Activated CD4-positive, CD25-positive, alpha-beta regulatory T cell treated with anti-CD3 and anti-CD28 coated beads, Interleukin-2, amount 50 U/mL, for 16 hours (primary cell): ENCODE data around the gene KLF7.
"Not testable (repeated sequence)": the region's sequence is repeated elsewhere in the genome, so short reads cannot be mapped to it uniquely, and the experiment has no call there.

Experiments used
- DNase-seq: peaks from one replicate; pipeline ENCODE4 v3.0.0-alpha.2; 2020; ENCODE audit warnings: low read depth, low spot score

Gene KLF7

DNA sequence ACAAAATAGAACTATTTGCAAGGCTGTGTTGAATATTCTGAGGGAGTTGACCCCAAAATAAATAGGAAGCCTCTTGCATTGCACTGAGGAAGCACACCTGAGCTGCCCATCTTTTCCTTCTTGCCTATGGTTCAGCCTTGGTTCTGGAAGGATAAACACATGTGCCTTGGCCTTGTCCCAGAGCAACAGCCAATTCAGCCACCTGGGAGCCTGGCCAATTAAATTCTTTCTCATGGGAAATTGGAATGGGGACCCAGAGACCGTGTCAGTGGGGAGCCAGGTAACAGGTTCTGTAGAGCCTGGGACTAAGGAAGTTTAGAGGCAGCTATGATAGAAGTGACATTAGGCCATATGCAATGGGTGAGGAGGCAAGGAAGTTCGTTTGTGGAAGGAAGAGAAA is 99.6 kb downstream of the KLF7 start:
- no peak for DNase-seq

DNA sequence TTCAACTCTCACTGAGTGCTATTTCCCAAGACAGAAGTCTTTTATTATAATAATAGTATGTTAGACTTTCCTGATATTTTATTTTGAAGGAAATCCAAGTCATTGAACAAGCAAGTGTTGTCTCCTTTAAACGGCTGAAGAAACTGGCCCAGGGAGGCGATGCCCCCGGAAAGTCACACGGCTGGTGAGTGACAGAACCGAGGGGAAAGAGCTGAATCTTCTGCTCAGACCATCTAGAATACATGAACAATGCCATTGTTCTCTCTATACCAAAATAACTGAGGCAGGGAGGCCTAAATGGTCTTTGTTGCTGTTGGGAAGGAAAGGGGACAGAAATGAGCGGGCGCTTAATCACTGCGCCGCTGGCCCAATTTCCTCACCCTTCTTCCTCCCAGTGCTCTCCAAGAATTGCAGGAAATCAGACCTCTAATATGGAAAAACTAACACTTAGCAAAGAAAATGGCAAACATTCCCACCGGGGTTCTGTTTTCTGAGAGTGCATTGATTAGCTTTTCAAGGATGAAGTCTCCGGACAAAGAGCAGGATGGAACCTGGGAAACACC is 101.5 kb downstream of the KLF7 start:
- DNase-seq: no peak

DNA sequence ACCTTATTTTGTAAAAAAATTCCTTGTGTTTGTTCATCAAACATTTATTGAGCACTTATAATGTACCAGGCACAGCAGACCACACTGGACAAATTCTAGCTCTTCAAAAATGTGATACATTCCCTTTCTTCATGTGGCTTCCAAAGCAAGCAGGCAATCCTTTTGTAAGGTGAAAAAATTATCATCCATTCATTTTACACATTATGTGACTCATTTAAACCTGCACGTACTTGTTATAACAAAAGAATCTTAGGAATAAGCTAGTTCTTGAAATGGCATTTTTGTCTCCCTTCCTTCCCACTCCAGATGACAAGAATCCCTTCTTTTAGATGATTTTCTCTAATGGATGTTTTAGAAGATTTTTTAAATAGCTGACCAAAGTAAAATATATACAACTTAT is 104.6 kb downstream of the KLF7 start:
- DNase-seq: no peak

DNA sequence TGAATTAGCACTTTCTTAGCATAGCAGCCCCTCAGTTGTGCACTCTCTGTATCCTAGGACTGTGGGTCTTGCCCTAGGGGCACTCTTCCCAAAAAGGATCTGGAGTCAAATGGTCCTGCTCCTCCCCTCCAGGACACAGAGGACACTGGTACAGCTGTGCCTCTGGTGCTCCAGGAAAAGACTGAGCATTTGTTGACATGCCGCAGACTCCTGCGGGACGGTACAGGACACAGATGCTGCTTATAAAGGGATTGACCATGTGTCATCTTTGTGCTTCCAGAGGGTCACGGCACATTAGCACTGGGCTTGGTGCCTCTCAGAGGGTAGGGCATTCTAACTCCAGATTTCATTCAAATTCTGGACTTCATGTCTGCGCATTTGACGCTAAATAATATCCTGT is 110.5 kb downstream of the KLF7 start:
- no peak for DNase-seq

GRCh38 chr2:207054521-207054920 is 111.2 kb downstream of the KLF7 start:
- no peak for DNase-seq

DNA sequence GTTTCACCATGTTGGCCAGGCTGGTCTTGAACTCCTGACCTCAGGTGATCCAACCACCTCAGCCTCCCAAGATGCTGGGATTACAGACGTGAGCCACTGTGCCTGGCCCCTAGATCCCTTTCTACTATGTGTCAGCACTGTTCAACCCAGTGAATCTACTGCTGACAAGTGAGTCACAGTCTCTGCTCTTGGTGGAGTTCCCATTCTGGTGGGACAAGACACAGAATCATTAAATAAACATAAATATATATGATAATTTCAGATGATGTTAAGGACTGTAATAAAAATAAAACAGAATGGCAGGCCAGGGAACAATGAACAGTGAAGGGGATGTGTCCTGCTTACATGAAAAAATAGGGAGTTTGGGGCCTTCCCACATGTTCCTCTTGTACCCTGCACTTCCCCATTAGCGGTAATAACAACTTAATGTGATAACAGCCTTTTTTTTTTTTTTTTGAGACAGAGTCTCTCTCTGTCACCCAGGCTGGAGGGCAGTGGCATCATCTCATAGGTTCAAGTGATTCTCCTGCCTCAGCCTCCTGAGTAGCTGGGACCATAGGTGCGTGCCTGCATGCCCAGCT is 114.3 kb downstream of the KLF7 start:
- no peak for DNase-seq

DNA sequence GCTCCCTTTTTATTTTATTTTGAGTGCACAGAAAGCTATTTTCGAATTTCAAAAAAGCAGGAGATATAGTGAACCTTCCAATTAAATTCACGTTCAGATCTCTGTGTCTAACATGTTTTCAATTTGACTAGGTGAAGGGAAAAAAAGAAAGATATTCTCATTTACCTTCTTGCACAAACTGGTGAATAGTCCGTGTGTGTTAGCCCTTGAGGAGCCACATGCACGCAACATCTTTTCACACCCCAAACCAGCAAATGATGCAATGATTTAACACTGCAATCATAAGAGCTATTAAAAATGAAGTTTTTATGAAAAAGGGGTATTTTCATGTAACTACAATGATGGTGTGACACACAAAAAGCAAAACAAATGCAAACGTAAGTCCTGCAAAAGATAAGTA is 116.6 kb downstream of the KLF7 start:
- no peak for DNase-seq

- no peak for DNase-seq
Observed at GRCh38 chr2:207048416-207048815, 117.3 kb downstream of the KLF7 start.

DNA sequence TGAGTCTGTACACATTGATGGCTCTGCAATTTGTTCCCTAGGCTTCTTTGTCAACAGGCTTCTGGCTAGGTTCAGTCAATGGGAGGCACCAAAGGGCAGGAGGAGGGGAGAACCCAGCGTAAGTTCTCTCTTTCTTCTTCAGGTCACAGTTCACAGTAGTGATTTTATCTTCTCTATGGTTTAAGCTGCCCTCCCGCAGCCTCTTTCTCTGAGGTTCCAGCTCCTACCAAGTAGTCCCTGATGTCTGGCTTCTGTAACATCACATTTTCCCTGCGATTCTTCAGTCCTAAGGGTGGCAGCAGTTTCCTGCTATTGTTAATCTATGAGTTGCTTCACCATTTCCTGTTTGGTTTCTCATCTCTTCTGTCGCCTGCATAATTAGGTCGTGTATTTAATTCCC is 119.0 kb downstream of the KLF7 start:
- no peak for DNase-seq

DNA sequence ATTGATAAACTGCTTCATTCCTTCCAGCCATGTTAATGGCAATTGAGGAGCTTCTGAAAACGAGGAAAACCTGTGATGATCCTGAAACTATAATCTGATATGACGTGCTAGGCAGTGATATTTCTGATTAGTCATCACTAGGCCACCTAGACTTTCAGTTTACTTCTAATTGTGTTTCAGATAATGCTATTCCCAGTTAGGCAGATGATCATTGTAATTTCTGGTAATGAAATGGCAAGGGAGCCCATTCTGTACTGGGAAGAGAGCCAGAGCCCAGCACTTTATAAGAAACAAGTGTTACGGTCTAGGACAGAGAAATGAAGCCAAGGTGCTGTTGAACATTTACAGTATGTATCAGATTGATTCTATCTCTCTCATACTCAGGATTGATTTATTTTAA is 120.2 kb downstream of the KLF7 start:
- DNase-seq: no peak

GRCh38 chr2:207044379-207045362 is 121.1 kb downstream of the KLF7 start:
- DNase-seq: no peak

DNA sequence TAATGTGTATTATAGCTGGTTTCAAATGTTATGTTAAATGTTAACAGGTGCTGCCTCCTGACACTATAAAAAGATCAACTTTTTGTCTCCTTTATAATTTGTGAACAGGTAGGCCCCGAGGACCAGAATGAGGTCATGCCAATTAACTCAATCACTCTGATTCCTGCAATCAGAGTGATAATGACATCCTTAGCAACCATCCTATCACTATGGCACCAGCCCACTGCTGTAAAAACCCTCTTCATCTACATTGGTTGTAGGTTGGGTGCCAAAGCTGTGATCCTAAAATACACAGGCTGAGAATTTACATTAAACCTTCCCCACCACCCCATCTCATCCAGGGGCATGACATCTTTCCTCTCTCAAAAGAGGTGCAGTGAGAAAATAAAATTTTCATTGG is 122.9 kb downstream of the KLF7 start:
- DNase-seq: no peak

GRCh38 chr2:207041786-207042554 is 123.8 kb downstream of the KLF7 start:
- no peak for DNase-seq

- DNase-seq: no peak
Observed at GRCh38 chr2:207041279-207041678, 124.5 kb downstream of the KLF7 start.

GRCh38 chr2:207040696-207041095 is 125.1 kb downstream of the KLF7 start:
- no peak for DNase-seq

DNA sequence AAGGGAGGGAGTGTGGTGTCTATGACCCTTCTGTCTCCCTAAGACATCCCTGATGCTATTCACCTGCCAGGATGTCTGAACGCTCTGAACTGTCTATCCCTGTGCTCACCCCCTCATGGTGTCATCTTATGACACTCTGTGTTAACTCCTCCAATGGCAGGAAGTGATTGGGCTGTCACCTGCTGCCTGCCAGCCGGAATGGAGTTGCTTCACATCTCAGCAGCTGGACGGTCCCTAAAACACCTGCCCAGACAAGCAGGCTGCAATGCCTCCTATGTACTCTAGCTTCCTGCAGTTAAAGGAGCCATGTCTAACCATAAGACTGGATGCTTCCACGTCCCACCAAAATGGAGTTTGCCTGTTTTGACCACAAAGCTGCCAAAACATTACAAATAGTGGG is 126.5 kb downstream of the KLF7 start:
- no peak for DNase-seq

GRCh38 chr2:207038299-207038698 is 127.4 kb downstream of the KLF7 start:
- DNase-seq: no peak

GRCh38 chr2:207037896-207038295 is 127.9 kb downstream of the KLF7 start:
- DNase-seq: no peak

DNA sequence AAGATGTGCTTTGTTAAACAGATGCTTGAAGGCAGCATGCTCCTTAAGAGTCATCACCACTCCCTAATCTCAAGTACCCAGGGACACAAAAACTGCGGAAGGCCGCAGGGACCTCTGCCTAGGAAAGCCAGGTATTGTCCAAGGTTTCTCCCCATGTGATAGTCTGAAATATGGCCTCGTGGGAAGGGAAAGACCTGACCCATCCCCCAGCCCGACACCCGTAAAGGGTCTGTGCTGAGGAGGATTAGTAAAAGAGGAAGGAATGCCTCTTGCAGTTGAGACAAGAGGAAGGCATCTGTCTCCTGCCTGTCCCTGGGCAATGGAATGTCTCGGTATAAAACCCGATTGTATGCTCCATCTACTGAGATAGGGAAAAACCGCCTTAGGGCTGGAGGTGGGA is 128.7 kb downstream of the KLF7 start:
- DNase-seq: not testable (repeated sequence)

DNA sequence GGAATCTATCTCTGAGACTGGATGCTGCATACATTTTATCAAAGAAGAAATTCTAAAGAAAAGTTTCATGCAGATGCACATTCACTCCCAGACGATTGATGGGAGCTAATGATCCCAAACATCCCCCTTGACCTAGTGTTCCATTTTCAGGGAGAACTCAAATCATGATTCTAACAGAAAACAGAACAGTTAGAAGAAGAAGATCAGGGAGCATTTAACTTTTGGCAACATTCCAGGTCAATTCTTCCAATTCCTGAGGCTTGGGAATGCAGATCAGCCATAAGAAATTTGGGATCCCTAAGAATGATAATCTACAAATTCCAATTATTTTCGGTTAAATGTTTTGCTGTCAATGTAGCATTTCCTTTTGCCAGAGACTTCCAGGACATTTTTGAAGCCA is 129.9 kb downstream of the KLF7 start:
- DNase-seq: no peak

- no peak for DNase-seq
Observed at GRCh38 chr2:207032490-207032889, 133.3 kb downstream of the KLF7 start.
